ENCODE data around the gene HOXB13.

Gene HOXB13

DNA sequence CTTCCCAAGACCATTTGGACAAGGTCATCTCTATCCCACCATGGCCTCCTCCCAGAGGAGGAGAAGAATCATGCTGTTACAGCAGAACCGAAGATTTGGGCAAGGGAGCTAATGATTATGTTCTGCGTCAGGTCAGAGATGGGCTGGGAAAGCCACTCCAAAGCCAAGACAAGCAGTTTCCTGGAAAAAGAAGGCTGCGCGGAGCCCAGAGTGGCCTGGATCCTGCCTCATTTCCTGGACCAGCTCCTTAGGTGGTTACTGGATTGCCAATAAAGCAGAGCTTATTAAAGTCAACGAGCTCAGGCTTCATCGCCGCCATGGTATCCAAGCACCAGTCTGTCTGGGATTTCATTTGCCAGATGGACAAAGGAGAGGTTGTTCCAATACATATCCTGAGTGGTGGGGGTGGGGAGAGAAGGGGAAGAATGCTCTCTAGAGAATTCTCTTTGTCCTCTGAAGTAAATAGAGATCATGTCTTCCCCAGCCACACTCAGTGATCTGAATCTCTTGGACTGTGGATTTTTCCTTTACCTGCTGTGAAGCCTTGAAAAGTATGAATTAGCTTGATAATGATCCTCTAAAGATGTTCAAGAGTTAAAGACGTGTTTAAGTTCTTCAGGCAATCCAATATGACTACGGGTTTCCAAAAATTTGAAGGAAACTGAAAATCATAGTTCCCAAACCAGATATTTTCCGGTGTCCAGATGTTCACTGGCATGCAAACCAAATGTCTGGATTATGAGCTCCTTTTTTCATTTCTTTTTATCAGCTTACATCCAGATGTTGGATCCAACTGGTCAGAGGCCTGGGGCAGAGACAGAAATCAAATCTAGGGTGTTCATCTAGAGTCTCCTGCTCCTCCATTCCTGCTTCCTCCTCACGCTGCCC is 23.9 kb downstream of the HOXB13 start:
- peak; percentile 20 for DNase-seq

DNA sequence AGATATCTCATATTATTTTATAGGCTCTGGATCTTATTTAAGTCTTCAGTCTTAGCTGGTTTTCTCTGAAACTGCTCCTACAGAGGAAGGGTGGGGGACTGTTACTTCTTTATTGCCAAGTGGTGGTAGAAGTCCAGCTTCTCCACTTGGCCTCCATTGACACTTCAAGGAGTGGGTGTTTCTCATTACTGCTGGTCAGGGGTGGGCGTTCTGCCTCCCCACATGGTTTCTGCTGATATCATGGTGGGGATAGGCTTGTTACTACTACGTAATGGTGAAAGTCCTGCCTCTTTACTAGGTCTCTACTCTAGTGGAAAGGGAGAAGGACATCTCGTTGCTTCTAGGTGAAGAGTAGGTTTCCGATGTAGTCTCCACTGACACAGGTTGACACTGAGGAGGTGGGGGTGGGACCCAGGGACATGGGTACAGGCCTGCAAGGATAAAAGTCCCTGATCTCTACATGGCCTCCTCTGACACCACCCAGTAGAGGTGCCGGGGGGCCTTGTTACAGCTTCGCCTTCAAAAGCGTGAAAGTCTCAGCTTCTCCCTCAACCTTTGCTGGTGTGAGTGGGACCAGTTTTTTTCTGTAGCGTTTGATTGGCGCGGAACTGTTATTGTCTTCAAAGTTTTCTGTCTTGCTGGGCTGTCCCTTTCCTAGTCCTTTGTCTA is 26.6 kb downstream of the HOXB13 start:
- DNase-seq, result no peak

DNA sequence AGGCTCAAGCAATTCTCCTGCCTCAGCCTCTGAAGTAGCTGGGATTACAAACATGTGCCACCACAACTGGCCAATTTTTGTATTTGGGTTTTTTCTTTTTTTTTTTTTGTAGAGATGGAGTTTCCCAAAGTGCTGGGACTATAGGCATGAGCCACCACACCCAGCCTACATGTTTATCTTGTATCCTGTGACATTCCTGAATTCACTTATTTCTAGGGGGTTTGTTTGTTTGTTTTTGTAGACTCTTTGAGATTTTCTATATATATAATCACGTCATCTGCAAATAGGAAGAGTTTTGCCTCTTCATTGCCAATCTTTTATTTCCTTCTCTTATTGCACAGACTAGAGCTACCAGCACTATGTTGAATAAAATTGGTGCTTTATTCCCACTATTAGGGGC is 35.4 kb downstream of the HOXB13 start:
- no peak for DNase-seq

DNA sequence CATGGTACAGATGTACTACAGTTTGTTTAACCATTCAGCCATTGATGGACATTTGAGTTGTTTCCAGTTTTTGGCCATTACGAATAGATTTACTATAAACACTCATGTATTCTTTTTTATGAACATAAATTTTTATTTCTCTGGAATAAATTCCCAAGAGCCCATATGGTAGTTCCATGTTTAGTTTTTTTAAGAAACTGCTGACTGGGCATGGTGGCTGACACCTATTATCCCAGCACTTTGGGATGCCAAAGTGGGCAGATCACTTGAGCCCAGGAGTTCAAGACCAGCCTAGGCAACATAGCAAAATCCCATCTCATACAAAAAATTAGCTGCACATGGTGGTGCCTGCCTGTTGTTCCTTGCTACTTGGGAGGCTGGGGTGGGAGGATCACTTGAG is 36.5 kb downstream of the HOXB13 start:
- DNase-seq, result no peak

DNA sequence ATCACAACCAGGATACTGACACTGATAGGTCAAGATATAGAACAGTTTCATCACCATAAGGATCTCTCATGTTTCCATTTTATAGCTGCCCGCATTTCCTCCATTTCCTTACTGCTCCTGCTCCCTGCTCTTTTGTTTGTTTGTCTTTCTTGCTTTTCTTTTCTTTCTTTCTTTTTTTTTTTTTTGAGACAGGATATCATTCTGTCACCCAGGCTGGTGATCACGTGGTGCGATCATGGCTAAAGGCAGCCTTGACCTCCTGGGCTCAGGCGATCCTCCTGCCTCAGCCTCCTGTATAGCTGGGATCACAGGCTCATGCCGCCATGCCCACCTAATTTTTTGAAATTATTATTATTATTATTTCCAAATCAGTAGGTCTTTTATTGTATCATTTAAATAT is 37.9 kb downstream of the HOXB13 start:
- no peak for DNase-seq

DNA sequence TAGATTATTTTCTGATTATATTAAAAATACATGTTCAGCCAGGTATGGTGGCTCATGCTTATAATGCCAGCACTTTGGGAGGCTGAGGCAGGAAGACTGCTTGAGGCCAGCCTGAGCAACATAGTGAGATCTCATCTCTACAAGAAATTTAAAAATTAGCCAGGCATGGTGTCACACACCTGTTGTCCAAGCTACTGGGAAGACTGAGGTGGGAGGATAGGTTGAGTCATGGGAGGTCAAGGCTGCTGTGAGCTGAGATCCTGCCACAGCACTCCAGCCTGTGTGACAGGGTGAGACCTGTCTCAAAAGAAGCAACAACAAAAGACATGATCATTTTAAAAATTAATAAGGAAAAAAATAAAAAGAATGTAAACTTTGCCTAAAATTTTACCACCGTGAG is 46.9 kb downstream of the HOXB13 start:
- no peak for DNase-seq

DNA sequence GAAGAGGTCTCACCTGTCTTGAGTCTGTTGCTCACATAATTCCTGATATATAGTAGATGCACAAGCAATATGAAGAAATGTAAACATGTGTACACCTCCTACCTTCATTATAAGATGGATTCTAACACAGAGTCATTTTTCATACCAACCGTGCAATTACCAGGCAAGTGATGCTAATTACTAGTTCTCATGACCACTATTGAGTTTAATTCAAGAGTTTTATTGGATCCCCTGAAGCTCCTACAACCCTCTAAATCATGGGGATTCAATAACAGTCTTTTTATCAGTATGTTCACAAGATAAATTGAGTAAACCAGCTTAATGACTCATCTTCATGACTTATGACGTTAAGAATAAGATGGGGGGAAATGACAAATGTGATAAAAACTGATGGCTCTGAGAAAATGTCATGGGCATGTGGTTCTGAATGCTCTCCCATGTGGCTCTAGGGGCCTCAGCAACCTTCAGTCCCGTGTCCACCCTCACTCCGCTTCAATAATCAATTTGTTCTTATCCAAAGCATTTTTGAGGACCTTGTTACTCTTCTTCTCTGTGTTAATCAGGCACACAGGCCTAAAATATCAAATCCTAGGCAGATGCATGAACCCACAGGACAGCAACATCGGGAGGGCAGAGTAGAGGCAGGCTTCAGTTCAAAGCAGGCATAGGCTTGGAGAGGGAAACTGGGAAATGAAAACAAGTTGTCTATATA is 49.0 kb downstream of the HOXB13 start:
- DNase-seq, result no peak

DNA sequence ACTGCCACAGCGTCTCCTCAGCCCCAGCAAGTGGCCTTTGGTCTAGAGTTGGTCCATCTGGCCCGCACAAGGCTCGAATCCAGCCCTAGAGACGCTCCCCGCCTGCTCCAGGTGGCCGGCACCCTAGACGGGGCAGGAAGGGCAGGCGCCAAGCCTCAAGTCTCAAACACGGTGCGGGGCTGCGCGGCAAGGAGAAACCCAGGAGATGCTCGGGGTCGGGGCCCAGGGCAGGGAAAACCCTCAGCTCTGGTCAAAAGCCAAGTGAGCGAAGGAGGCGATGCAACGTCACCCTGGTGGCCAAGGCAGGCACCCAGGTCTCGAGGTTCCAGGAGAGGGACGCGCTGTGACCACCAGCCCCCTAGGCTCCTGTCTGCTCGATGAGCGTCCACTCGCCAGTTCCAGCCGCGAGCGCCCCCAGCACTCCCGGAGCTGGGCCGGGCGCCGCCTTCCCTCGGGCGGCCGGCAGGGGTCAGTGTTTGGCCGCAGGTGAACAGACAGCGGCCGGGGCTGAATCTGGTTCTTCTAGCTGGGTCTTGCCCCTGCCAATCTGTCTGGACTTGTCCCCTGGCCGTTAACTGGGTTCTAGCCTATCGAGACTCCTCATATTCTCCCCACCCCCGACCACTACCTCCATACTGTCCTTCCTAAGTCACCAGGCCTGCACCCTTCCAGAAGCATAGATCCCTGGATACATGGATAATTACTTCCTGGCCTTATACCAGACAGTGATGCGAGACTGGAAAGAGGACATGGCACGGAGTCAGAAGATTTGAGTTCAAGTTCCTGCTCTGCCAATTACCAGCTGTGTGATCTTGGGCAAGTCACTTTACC is 50.2 kb downstream of the HOXB13 start:
- no peak for DNase-seq

DNA sequence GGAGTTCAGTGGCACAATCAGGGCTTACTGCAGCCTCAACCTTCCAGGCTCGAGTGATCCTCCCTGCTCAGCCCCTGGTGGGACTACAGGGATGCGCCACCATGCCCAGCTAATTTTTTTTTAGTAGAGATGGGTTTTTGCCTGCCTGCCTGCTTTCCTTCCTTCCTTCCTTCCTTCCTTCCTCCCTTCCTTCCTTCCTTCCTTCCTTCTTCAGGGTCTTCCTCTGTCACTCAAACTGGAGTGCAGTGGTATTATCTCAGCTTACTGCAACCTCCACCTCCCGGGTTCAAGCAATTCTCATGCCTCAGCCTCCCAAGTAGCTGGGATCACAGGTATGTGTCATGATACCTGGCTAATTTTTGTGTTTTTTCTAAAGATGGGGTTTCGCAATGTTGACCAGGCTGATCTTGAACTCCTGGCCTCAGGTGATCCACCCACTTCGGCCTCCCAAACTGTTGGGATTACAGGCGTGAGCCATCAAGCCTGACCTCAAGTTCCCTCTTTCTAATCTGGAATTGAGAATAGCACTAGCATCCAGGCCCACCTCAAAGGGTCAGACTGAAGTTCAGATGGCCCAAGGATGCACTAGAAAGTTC is 51.5 kb downstream of the HOXB13 start:
- no peak for DNase-seq

All from NCI-H524 treated with DMSO at 0.1 percent for 48 hours (cell line).